Renal cortex interstitium (tissue), 11 donors: ENCODE results near the gene CNNM4. TPM values are rescaled to one million over a fixed set of nuclear protein-coding genes. Genes with fewer than 3 reads are reported as not detected.

Experiments
- DNase-seq, 11 donors: peaks; one replicate each; pipeline ENCODE4 v3.0.0-alpha.2; 2013; ENCODE audit warnings: low read depth in 9 of 11, low spot score in 4 of 11; ENCODE audit errors: extremely low read depth in 1 of 11
- polyA plus RNA-seq, 3 donors: library from polyadenylated mRNA; unstranded; fragments of 120-200 nt; gene quantifications; one replicate each; pipeline ENCODE4 v1.2.1, GENCODE V29; 2013; ENCODE audit not compliant: insufficient read length in 3 of 3

Gene CNNM4
- polyA plus RNA-seq, 3 donors = 11.7 to 18.0 (median 12.3) TPM

DNA sequence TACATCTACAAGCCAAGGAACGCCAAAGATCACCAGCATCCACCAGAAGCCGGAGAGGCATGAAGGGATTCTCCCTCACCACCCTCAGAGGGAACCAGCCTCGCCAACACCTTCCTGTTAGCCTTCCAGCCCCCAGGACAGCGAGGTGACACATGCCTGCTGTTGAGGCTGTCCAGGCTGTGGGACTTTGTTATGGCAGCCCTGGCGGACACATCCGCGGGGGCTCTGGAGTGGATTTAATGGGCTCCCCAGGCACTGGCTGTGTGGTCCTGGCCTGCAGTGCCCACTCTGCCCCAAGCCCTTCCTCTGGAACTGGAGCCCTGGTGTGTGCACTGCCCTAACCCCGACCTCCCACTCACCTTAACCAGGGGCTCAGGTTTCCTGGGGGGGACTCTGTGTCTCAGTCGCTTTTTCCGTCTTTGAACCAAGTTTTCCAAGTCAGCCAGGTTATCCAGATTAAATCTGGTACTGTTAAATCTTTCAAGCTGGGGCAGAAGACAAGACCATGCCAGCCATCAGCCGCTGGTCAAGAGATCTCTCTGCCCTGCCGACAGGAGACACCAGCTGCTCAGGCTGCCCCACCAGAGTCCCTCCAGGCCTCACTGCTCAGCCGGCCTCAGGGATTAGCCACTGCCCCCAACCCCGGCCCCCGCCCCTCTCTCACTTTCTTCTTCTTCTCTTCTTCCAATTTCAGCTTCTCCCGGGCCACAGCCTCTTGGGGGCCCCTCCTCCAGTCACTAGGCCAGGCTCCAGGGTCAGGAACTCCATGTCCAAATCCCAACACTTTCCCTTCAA lies 81.2 kb downstream of the CNNM4 start:
- DNase-seq = no peak

DNA sequence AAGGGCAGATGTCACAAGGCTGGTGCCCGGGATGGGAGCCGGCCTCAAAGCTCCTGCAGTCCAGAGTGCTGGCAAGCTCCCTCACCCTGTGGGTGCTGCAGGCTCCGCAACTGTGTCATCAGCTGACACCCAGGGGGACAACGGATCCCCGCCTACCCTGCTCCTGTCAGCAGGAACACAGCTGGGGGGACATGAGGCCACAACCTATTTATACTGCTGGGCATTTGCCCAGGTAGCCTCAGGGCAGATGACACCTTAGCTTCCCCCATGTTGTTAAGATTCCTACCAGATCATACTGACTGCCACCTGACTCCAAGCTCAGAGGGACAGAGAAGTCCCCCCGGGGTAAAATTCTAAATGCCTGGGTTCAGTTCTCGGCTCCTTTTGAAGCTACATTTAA lies 81.9 kb downstream of the CNNM4 start:
- no peak for DNase-seq

DNA sequence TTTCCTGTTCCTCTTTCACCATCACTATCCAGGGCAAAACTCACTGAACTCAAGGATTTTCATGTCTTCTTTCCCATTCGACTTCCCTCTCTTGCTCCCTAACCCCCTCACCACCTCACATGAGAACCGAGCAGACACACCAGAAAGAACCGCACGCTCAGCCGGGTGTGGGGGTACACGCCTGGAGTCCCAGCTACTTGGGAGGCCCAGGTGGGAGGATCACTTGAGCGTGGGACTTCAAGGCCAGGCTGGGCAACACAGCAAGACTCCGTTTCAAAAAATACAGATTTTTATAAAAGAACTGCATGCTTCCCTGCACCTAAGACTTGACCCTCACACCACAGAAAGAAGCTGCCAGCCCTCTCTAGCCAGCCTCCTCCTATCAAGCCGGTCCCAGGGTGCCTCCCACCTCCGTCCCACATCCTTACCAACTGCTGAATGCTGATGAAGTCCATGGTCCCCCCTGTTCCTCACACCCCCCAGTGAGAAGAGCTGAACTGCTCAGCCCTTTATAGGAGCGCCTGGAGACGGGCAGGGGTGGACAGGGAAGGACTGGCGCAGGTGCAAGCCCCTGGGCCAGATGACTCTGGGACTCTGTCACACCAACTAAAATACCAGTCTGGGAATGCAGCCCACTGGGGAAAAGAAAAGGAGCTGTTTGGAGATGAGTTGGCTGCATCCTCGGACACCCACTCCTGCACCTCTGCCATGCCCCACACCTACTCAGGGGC lies 83.0 kb downstream of the CNNM4 start, which contains the start of gene ANKRD23:
Gene ANKRD23 (minus strand): TSS at position 484 of the 731 bp plus-strand sequence. CDS start 29 bp downstream, at position 455.
- no peak for DNase-seq

DNA sequence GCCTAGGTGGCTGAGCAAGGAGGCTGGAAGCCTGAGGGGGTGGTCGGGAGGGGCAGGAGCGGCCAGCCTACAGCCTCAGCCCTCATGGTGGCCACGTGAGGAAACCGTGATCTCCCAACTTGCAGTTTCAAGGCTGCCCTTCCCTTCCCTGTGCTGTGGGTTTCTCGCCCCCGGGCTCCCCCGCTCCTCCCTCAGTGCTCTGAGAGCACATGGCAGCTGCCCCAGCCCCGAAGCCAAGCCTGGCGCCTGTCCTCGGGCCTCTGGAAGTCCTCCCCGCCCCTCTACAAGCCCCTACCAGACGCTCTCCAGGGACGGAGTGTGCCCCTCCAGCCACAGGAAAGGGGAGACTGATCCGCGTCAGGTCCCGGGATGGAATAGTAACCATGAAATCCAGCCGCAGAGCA lies 83.7 kb downstream of the CNNM4 start:
- DNase-seq = no peak

DNA sequence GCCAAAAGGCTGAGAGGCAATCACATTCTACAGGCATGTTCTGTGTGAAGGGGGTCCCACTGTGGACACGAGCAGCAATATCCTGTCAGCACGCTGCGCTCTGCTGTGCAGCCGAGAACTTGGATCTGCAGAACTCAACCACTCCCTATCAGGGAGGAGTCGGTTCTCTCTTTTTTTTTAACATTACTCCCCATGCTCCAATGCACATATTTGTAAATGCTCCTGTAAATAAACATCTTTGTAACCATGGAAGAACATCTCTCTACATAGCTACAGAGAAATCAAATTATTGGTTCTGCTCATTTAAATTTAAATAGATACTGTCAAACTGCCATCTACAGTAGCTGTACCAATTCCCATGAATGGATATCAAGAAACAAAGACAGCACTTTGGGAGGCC lies 86.1 kb downstream of the CNNM4 start:
- DNase-seq = no peak

DNA sequence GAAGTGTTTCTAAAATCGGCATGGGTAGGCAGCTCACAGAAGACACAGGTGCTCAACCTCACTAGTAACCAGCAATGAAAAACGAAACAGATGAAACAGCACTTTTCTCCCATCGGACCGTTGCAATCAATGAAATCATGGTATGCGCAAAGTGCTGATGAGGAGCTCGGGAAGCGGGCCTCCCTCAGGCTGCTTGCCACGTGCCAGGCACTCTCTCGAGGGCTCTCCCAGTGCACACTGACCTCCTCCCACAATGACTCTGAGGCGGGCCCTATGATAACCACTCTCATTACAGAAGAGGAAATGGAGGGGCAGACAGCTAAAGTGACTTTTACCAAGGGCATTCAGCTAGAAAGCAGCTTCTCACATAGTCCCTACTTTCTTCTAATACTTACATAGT lies 86.9 kb downstream of the CNNM4 start:
- no peak for DNase-seq

DNA sequence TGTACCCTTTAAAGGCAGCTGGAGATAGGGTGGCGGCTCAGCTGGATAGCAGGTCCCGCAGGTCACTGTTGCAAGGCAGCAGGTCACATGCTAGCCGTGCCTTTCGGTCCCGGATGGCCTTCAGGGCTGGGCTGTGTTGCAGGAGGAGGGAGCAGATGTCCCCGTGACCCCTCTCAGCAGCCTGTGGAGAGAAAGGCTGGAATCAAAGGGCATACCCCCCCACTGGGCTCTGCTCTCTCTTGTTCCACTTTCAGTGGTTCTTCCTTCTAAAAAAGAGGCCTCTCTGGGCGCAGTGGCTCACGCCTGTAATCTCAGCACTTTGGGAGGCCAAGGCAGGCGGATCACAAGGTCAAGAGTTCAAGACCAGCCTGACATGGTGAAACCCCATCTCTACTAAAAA lies 87.6 kb downstream of the CNNM4 start:
- no peak for DNase-seq

DNA sequence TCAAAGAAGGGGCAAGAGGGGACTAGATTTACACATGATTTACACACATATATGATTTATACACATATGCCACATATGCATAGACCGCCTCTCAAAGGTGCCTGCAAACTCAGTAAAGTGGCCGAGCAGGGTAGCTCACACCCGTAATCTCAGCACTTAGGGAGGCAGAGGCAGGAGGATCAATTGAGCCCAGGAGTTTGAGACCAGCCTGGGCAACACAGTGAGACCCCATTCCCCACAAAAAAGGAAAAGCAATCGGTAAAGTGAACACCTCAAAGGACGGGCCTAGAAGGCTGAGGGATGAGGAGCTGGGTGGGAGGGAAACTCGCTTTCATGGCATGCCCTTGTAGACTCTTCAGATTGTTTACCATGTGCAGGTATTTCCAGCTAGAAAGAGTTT lies 92.0 kb downstream of the CNNM4 start:
- DNase-seq = no peak

DNA sequence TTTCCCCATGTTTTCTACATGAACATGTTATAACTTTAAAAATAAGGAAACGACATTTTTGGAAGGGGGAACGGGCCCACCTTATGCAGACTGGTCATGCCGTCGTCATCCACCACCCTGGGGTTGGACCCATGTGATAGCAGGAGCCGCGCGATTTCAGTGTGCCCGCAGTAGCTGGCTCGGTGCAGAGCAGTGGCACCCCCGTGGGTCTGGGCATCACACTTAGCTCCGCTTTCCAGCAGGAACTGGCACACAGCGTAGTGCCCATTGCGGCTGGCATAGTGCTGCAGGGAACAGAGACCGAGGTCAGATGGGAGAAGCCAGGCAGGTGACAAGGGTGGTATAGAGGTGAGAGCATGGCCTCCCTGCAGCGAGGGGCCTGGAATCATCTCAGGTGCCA lies 92.6 kb downstream of the CNNM4 start:
- no peak for DNase-seq

DNA sequence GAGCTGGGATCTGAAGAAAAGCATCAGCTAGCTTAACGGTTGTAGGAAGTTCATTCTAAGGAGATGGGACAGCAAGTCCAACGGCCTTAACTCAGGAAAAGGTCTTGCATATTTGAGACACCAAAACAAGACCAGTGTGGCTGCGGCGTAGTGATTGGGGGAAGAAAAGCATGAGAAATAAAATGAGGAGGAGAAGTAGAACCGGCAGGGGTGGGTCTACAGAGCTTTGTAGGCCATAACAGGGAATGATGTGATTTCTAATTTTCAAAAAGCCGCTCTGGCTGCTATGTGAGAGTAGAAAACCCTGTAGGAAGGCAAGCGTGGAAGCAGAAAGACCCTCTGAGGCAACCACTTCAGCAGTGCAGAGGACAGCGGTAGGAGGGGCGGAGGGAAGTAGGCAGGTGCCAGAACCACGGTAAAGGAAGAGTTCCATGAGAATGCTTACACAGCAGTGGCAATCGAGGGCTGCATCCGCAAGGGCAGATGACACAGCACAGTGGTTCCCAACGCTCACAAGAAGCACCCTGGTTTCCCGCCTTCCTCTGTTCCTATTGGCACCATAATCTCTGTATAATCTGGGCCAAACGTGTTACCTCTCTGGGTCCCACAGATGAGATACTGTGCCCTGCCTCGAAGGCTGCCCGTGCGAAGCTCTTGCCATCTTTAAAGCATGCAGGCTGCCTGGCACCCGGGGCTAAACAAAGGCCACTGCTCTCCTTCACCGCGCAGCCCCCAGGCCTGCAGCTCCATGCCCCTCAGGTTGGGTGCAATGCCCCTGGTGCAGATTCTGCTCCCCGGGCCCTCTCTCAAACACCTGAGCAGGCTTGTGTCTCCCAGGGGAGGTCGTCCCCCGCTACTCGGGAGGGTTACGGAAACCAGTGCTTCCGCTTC lies 96.3 kb downstream of the CNNM4 start:
- DNase-seq = no peak

DNA sequence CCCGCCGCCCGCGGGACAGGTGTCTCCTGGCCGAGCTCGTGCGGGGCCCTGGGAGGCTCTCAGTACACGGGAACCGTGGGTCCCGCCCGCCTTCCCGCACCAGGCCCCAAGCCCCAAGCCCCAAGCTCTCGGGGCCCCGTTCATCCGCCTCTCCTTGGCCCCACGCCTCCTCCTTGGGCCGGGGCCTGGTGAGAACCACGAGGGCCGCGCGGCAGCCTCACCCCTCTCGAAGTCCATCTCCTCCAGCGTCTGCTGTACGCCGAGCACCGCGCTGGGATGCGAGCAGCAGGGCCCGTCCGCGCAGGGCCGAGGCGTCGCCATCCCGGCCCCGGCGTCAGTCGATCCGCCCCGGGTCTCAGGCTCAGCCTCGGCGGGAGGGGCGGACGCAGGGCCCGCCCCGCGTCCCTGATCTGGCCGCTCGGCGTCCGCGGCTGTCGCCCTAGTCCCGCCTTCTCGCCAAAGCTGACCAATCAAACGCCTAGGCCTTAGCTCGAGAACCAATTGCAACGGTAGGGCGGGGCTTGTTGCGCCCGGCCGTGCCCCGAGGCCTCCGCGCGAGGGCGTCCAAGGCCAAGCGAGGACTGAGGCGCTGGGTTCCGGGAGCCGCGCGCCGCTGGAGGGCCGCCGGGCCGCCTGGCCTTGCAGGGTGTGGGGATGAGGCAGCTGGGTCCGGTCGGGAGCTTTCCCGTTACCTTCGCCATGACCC lies 97.1 kb downstream of the CNNM4 start, which contains the start of gene ANKRD39:
Gene ANKRD39 (minus strand): TSS at position 350 of the 706 bp plus-strand sequence. CDS start 29 bp downstream, at position 321.
- peak; percentile 97 to 99 (median 99) for DNase-seq

DNA sequence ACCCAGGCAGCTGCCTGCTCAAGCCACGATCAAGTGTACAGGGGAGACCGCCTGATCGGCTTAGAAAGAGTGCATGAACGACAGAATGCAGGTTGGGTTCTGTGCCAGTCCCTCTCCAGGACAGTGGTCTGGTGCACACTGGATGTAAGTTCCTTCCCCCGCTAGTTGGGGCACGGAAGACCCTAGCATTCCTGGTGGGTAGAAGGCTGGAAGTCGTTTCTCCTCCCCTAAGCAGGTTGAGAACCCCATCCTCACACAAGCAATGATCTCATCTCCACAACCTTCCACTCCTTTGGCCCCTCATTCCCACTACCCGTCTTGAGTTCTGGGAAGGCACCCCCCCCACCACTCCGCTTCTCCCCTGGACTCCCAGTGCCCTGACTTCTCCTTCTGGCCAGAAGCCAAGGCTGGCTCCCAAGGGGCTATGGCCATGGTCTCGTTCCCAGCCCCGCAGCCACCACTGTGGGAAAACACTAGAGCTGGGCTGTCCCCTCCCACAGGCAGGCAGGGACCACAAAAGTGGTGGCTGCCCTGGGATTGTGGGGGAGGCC lies 98.5 kb downstream of the CNNM4 start:
- DNase-seq = no peak

DNA sequence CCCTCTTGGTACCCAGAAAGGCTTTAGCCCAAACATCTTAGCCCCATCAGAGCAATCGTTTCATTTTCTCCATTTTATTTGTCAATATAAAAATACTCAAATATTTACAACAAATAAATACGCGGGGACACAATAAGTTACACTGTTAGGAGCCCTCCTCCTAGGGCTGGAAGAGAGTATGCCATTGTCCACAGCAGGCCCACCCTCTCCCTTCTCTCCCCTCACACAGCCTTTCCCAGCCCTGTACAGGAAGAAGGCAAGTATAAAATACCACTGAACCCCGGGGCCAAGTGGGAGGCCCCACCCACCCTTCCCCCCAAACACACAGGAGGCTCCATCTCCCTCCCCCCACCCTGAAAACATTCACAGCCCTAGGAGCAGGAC lies 99.0 kb downstream of the CNNM4 start:
- no peak for DNase-seq

DNA sequence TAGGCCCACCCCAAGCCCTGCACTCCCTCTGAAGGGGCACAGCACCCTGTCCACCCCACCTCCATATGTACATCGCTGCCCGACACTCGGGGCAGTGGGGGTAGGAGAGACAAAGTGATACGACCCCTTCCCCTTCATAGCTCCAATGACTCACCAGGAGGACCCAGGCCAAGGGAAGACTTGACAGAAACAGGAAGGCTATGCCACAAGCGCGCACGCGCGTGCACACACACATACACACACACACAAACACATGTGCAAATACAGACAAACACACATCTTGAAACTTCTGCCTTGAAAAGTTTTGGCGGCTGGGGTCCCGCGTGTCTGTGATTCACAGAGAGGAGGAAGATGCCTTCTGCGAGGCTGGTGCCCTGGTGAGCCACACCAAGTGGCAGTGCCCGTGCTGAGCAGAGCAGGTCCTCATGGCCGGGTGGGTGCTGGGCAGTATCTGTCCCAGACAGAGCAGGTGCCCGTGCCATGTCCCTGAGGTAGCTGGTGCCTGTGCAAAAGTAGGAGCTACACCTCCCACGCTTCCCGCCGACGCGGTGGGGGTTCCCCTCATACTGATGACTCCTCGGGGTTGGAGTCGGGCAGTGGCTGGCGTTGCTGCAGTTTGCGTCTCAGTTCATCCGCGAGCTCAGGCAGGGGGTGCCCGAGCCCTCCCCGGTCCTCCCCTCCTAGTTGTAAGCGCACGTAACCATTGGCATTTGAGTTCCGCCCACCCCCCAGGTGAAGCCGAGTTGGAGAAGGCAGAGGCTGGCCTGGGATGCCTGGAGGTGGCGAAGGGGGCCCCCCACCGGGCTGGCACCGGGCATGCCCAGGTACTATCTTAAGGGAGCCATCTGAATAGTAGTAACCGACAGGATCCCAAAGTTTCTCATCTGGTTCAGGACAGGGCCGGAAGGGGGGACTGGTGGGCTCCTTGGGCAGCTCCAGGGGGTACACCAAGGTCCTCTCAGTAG lies 99.6 kb downstream of the CNNM4 start:
- DNase-seq = no peak

DNA sequence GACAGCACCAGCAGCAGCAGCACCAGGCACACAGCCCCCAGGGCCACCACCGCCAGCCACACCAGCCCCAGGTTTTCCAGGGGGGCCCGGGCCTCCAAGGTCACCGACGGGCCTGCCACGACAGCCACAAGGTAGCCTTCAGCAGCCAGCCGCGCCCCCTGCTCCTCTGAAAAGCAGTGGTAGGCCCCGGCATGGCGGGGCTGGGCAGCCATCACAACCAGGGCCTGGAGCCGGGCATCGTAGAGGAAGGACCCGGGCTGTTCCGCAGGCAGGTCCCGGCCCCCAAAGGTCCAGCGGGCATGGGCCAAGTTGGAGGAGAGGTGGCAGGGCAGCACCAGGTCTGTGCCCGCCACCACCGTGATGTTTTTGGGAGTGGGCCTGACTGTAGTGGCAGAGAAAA lies 100.4 kb downstream of the CNNM4 start:
- DNase-seq = no peak
